NCI-H345 treated with DMSO at 0.1 percent for 48 hours (cell line): Measurements from ENCODE around the gene ARL6IP5.
A peak's percentile ranks its signal among the peaks of the same experiment; 100 is the strongest.

Experiments used
- DNase-seq: peaks from one replicate; lab custom pipeline; 2025; ENCODE audit not compliant: unreplicated experiment; lab: John Stamatoyannopoulos, UW

Gene ARL6IP5

GRCh38 chr3:69084326-69085167 lies at the start of gene ARL6IP5:
ARL6IP5 (plus strand) TSS chr3:69084937; CDS start chr3:69085048, 111 bp downstream.
- peak; percentile 56 for DNase-seq

- no peak for DNase-seq
Measured at GRCh38 chr3:69044608-69045007, 40.1 kb upstream of the ARL6IP5 start.

GRCh38 chr3:69048990-69049389 lies 35.7 kb upstream of the ARL6IP5 start:
- DNase-seq: no peak

- DNase-seq: no peak
Measured at GRCh38 chr3:69051756-69052471, 32.8 kb upstream of the ARL6IP5 start, which contains the start of gene TMF1. TMF1 (minus strand) TSS chr3:69052333; CDS start chr3:69052086, 247 bp downstream.

GRCh38 chr3:69052472-69052898 lies 32.3 kb upstream of the ARL6IP5 start:
- no peak for DNase-seq

GRCh38 chr3:69058180-69058946 lies 26.4 kb upstream of the ARL6IP5 start:
- no peak for DNase-seq

GRCh38 chr3:69058947-69059224 lies 25.9 kb upstream of the ARL6IP5 start:
- no peak for DNase-seq

- DNase-seq: no peak
Measured at GRCh38 chr3:69059688-69060087, 25.0 kb upstream of the ARL6IP5 start.

GRCh38 chr3:69063636-69064035 lies 21.1 kb upstream of the ARL6IP5 start:
- DNase-seq: no peak

GRCh38 chr3:69065318-69065964 lies 19.3 kb upstream of the ARL6IP5 start:
- DNase-seq: no peak

- DNase-seq: no peak
Measured at GRCh38 chr3:69066121-69066520, 18.6 kb upstream of the ARL6IP5 start.

- no peak for DNase-seq
Measured at GRCh38 chr3:69072928-69073327, 11.8 kb upstream of the ARL6IP5 start.

- DNase-seq: no peak
Measured at GRCh38 chr3:69079269-69080159, 5.2 kb upstream of the ARL6IP5 start.

- peak; percentile 54 for DNase-seq
Measured at GRCh38 chr3:69080233-69080920, 4.4 kb upstream of the ARL6IP5 start, which contains the start of gene UBA3. UBA3 (minus strand) TSS chr3:69080365; CDS start chr3:69080353, 12 bp downstream.

- no peak for DNase-seq
Measured at GRCh38 chr3:69081583-69082262, 3.0 kb upstream of the ARL6IP5 start.

GRCh38 chr3:69082361-69082760 lies 2.4 kb upstream of the ARL6IP5 start:
- DNase-seq: no peak

GRCh38 chr3:69082805-69083204 lies 1.9 kb upstream of the ARL6IP5 start:
- DNase-seq: no peak

GRCh38 chr3:69085168-69085832 lies 563 bp downstream of the ARL6IP5 start:
- DNase-seq: no peak
